Stimulated activated CD8-positive, alpha-beta memory T cell treated with anti-CD3 and anti-CD28 coated beads, Interleukin-4, amount 100 ng/mL, for 4 hours (primary cell): Measurements from ENCODE around the gene INF2.

Source experiments
- DNase-seq, 2 donors: peaks; one replicate each; pipeline ENCODE4 v3.0.0-alpha.2; 2020; ENCODE audit warnings: low read depth in 2 of 2, low spot score in 1 of 2

Gene INF2

GRCh38 chr14:104768437-104769323, 79.3 kb downstream of the INF2 start:
- peak; percentile 76 to 93 for DNase-seq

GRCh38 chr14:104769324-104770071, 80.1 kb downstream of the INF2 start:
- no peak for DNase-seq

DNA sequence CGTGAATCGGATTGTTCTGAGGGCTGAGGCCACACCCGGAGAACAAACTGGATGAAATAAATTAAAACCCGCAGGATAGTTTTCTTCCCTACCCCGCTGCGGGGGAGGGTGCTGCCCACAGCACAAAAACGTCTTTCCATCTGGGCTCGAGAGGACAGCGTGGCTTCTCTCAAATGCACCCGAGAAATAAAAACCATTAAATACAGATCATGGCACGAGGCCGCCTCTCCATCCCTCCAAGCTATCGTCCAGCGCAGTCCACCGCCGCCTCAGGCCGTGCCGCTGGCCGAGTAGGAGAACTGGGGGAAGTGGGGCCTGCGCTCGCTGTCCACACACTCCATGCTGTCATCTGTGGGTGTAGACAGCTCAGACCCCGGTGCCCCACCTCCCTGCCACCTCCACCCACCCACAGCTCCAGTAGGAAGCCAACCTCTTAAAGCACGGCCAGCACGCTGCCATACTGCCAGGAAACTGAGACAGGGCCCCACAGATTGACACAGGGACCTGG, 80.7 kb downstream of the INF2 start:
- DNase-seq: no peak

- DNase-seq: no peak
Measured at GRCh38 chr14:104770851-104771272, 81.4 kb downstream of the INF2 start.

DNA sequence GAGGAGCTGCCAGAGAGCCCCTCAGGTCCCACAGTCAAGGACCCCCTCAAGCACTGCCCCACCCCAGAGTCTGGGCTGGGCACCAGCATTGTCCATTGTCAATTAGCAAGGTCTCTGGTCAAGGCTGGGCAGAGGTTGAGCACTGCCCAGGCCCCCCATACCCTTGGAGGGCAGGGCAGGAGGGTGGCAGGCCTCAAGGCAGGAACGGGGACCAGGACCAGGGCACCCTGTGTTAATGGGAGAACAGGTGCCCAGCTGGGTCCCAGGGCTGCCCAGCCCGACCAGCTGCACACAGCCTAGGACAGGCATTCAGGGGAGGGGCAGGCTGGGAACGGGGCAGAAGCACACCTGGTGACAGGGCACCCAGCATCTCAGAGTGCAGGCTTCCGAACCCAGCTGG, 82.0 kb downstream of the INF2 start:
- DNase-seq: no peak
